HG03060 (cell line): ENCODE results near the gene KRT71.

ENCODE experiments used
- ATAC-seq: cut with Tn5 transposase; IDR thresholded peaks from one replicate; pipeline ENCODE4 v1.9.1; 2021; ENCODE audit warnings: low read depth, moderate number of reproducible peaks; ENCODE audit not compliant: unreplicated experiment

Gene KRT71

GRCh38 chr12:52577316-52577715 lies 24.4 kb upstream of the KRT71 start:
- no peak for ATAC-seq

DNA sequence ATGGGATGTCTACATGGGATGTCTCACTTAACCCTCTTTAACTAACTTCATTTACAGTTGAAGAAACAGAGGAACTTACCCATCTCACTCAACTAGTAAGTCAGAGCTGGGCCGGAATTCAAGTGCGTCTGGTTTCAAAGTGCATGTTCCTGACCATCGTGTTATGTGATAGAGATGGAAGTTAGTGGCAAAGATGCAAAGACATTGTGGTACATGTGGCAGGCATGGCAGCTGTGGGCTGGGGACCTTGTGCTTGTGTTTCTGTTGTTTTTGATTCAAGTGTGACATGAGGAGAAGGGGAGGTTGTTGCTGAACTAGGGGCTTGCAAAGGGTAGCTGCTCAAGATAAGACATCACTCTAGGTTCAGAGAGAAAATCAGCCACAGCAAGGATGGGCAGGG lies 23.0 kb upstream of the KRT71 start:
- no peak for ATAC-seq

DNA sequence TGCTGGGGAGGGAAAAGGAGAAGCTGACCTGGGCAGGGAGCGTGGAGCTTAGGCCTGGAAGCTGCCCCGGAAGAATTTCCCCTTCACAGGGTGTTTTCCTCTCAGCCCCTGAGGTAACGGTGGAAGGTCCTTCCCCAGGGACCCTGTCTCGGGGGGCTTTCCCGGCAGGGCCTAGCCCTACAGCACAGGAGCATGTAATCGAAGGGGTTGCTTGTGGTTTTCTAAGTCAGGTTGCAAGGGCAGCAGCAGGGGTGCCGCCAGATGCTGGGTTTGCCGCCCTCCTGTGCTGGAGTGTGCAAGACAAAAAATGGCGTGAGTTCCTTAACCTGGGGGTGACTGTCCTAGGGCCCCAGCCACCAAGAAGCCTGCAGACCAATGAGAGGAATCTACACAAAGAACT lies 22.3 kb upstream of the KRT71 start:
- no peak for ATAC-seq

DNA sequence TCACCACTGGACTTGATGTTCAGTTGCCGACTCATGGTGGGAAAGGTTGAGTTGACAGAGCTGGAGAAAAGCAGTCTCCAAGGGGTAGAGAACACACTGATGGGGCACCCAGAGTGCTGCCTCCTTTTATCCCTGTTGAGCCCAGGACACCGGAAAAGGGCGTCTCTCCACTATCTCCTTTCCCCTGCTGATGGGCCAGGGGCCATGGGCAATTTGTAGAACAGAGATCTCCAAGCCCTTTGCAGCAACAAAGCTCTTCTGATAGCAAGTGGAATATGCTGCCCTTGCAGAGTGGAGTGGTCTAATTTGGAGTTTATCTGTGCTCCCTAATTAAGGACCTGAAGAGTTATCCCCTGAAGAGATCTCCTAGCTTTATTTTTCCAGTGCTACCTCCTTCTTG lies 20.8 kb upstream of the KRT71 start, which contains the start of gene KRT74:
KRT74 (minus strand) TSS at position 101 of the 400 bp plus-strand sequence; CDS start at position 35, 66 bp downstream.
- no peak for ATAC-seq

DNA sequence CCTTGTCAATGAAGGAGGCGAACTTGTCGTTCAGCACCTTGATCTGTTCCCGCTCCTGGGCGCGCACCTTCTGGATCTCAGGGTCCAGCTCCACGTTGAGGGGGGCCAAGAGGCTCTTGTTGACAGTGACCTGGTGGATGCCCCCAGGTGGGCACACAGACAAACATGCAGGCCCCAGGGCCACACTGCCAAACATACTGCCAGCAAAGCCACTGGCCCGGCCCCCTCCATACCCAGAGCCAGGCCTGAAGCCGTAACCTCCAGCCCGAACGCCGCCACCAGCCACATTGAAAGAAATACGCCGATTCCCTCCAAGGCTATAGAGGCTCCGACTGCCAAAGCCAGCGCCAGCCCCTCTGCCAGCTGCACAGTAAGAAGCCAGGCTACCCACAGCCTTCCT lies 20.4 kb upstream of the KRT71 start:
- no peak for ATAC-seq

- no peak for ATAC-seq
Observed at GRCh38 chr12:52570511-52570910, 17.6 kb upstream of the KRT71 start.

GRCh38 chr12:52568111-52568510 lies 15.2 kb upstream of the KRT71 start:
- ATAC-seq = no peak

DNA sequence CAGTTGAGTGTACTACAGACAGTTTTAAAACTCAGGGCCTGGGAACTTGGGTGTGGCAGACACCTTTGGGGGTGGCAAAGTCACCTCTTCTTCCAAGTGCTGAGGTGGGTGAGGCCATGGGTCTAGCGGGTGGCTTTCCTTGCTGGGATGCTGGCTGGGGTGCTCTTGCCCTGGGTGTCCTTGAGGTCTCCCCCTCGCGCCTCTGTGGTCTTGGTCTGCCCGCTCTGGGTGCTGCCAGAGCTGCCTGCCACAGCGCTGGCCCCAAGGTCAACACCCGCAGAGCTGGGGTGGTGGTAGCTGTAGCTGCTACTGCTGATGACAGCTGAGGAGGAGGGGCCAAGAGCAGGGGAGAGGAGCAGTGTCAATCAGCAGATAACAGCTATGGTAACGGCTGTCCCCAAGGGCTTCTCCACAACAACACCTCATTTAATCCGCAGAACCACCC lies 13.9 kb upstream of the KRT71 start:
- ATAC-seq = no peak

GRCh38 chr12:52564582-52564981 lies 11.6 kb upstream of the KRT71 start:
- no peak for ATAC-seq

- no peak for ATAC-seq
Observed at GRCh38 chr12:52561880-52562449, 9.0 kb upstream of the KRT71 start.

DNA sequence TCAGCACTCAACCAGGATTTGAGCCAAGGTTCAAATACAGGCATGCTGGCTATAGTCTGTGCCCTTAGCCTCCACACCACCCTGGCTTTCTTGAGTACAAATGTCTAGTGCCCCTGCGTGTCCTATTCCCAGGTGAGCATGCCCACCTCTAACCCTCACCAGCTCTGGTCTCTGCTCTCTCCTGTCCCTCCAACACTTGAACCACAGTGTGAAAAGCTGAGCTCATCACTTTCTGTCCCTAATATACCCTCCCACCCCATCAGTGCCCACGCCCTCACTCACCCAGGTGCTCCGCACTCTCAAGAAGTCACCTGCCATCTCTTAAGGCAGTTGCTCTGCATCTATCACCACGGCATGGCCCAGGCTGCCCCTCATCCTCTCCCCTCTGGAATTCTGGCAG lies 7.0 kb upstream of the KRT71 start:
- ATAC-seq = no peak

DNA sequence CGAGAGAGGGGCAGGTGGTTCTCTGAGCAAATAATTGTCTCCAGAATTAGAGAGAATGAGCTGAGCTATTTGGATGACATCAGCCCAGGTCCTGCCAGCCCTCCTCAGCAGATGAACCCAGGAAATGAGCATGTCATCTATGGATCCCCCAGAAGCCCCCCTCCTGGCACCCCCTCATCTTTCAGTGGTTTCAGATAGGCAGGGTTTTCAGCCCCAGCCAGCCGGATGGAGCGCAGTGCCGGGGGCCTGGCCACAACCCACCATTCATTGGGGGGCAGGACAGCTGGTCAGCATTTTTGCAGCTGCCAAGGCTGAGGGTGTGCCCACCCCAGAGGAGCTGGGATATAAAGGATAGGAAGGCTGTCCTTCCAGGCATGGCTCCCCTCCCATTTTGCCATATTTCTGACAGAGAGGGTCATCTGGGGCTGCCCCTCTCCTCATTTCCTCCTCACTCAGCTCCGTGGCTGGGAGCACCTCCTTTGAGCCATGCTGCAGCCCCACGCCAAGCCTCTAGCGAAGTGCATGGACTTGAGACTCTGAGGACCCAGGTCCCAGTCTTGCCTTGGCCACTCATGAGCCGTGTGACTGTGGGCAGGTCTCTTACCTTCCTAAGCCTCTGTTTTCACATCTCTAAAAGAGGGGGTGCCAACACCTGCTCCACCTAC lies 6.0 kb upstream of the KRT71 start:
- ATAC-seq = no peak

DNA sequence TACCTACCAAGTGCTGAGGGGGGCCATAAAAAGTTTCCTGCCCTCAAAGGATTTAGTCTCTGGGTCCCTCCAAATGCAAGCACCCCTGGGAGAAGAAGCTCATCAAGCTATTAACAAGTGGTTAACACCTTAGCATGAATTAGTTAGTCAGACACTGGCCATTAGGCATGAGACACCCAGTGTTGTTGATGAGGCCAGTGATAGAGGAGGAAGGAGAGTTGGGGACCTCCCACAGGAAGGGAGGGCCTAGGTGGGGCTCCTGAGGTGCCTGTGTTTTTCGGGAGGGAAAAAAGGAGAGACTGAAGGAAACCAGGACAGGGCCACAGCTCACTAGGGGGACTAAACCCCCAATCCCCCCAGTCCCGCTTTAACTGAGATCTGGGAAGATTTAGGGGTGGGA lies 4.5 kb upstream of the KRT71 start:
- no peak for ATAC-seq

DNA sequence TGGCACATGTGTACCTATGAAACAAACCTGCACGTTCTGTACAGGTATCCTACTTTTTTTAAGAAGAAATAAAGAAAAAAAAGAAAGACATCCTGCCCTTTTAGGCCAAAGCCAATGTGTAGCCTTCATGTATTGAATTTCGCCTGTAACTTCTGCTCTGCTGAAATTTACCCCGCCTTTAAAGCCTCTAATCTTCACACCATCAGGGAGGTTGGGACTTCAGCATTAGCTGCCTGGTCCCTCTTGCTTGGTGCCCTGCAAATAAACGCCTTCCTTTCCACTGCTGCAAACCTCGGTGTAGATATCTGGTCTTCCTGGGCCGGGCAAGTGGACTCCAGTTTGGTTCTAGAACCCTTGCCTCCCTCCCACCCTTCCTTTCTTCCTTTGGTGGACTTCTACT lies 2.6 kb upstream of the KRT71 start:
- no peak for ATAC-seq

DNA sequence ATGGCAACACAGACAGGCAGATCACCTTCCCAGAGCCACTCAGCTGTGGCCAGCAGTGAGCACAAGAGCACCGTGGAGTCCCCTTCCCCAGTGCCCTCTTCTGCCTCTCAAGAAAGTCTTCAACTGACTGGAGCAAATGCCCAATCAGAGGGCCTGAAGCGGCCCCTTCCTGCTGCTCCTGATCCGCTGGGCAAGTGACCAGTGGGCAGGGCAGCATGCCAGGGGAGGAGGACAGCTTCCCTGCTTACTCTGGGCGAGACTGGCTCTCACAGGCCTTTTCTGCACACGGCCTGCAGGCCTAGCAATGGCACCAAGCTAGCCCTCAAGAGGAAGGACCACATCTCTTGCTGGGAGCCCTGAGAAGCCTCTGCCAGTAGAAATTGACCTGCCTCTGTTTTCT lies 890 bp downstream of the KRT71 start:
- no peak for ATAC-seq

GRCh38 chr12:52551216-52551865 lies 1.6 kb downstream of the KRT71 start:
- ATAC-seq = no peak

DNA sequence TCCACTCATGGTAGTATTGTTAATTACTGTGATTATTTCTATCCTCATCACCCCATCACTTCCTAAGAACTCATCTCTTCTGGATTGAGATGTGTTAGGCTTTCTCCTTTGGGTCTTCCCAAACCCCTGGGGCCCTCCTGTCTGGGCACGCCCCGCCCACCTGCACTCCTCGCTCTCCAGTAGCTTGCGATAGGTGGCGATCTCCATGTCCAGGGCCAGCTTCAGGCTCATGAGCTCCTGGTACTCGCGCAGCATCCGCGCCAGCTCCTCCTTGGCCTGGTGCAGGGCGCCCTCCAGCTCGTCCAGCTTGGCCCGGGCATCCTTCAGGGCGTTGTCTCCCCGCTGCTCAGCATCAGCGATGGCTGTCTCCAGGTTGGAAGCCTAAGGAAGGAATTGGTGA lies 6.8 kb downstream of the KRT71 start:
- ATAC-seq = no peak

GRCh38 chr12:52543985-52544883 lies 8.7 kb downstream of the KRT71 start:
- ATAC-seq = no peak

DNA sequence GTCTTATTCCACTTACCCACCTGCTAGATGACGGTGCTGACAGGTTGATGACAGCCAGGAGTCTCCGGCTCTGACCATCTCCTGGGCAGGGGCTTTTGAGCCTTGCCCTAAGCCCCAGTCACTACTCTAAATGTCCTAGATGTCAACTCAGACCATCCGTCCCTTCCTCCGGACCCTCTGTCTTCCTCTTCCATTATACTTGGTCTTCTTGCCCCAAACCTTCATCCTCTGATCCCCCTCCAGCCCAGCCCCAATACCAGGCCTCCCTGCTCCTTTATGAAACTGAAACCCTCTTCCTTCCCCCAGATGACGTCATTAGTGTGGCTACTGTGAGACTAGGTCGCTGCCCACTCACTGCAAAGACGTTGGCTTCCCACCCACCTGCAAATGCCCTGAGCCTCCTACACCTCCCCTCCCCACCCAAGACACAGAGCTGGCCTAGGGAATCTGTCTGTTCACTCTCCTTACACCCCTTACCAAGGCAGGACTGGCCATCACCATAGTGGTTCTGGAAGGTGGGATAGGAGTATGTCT lies 10.1 kb downstream of the KRT71 start:
- no peak for ATAC-seq

DNA sequence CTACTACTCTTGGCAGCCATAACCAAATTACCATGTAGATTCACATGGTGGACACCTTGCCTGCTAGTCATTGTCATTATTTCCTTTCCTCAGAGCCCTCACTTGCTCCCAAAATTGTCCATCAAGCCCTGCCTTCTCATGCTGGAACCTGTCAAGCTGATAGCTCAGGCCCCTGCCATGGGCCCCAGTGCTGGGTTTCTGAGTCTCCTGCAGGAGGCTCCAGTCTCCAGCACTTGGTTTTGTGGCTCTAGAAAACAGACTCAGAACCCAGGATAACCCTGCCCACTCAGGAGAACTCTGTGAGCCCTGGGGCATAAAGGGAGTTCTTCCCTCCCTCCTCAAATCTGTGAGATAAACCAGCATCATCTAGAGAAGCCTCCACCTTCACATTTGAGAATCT lies 10.8 kb downstream of the KRT71 start:
- ATAC-seq = no peak

DNA sequence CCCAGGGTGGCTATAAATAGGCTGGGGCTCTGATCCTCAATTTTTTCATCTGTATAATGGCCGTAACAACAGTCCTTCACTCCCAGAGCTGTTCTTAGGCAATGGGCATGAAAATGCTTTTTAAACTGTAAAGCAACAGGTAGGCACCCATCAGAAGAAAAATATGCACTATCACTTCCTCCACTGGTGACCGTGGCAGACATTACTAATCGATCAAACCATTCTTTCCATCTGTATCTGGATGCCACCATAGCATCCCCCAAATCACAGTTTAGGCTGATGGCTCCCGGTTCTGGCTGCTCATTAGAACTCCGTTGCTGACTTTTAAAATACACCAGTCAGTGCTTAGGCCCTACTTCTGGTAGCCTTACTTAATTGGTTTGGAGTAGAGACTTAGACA lies 11.2 kb downstream of the KRT71 start:
- no peak for ATAC-seq
